ENCODE results near the gene NGFR. TPM values are rescaled to one million over a fixed set of nuclear protein-coding genes. Genes with fewer than 3 reads are reported as not detected.

NGFR gene
- polyA plus RNA-seq, 12 donors = 26.1 to 64.3 (median 44.2) TPM; not detected in 1

GRCh38 chr17:49467175-49467574, 27.9 kb upstream of the NGFR start:
- no peak for DNase-seq

GRCh38 chr17:49468811-49469385, 26.2 kb upstream of the NGFR start:
- DNase-seq = no peak

GRCh38 chr17:49469831-49470810, 25.0 kb upstream of the NGFR start:
- no peak for DNase-seq

GRCh38 chr17:49471089-49471683, 23.9 kb upstream of the NGFR start:
- peak; percentile 40 for DNase-seq

- no peak for DNase-seq
Measured at GRCh38 chr17:49471769-49472168, 23.3 kb upstream of the NGFR start.

GRCh38 chr17:49472527-49472926, 22.6 kb upstream of the NGFR start:
- DNase-seq = no peak

GRCh38 chr17:49473900-49474751, 21.0 kb upstream of the NGFR start:
- DNase-seq = no peak

- no peak for DNase-seq
Measured at GRCh38 chr17:49477709-49478108, 17.4 kb upstream of the NGFR start.

GRCh38 chr17:49480836-49481615, 14.1 kb upstream of the NGFR start:
- DNase-seq = no peak

- DNase-seq = no peak
Measured at GRCh38 chr17:49482144-49482817, 12.8 kb upstream of the NGFR start.

GRCh38 chr17:49483599-49484509, 11.2 kb upstream of the NGFR start:
- no peak for DNase-seq

- no peak for DNase-seq
Measured at GRCh38 chr17:49484588-49484987, 10.5 kb upstream of the NGFR start.

GRCh38 chr17:49486012-49486641, 9.0 kb upstream of the NGFR start:
- DNase-seq = peak; percentile 65

- no peak for DNase-seq
Measured at GRCh38 chr17:49487183-49487582, 7.9 kb upstream of the NGFR start.

GRCh38 chr17:49488612-49489011, 6.5 kb upstream of the NGFR start:
- DNase-seq = no peak

- DNase-seq = no peak
Measured at GRCh38 chr17:49489348-49489747, 5.7 kb upstream of the NGFR start.

- no peak for DNase-seq
Measured at GRCh38 chr17:49490276-49490675, 4.8 kb upstream of the NGFR start.

GRCh38 chr17:49491192-49491769, 3.8 kb upstream of the NGFR start:
- DNase-seq = no peak

Measured in muscle of arm (tissue), 12 donors.